ENCODE measurements around the gene ZNF724.

Gene ZNF724

GRCh38 chr19:23241419-23241818, 8.8 kb downstream of the ZNF724 start:
- no peak for DNase-seq (ENCODE audit: low read depth)

GRCh38 chr19:23222998-23223652, 27.1 kb downstream of the ZNF724 start:
- DNase-seq (ENCODE audit: low read depth) = no peak

GRCh38 chr19:23203841-23204344, 46.3 kb downstream of the ZNF724 start:
- no peak for DNase-seq (ENCODE audit: low read depth)

- no peak for DNase-seq (ENCODE audit: low read depth)
Measured at GRCh38 chr19:23190341-23190740, 59.9 kb downstream of the ZNF724 start.

GRCh38 chr19:23183251-23183650, 66.9 kb downstream of the ZNF724 start:
- no peak for DNase-seq (ENCODE audit: low read depth)
